Right kidney (tissue), 1 donor: ENCODE results near the gene BPIFB1.

Experiments used
- DNase-seq: peaks from one replicate; pipeline ENCODE4 v3.0.0-alpha.2; 2016

Gene BPIFB1

GRCh38 chr20:33273117-33273851, 9.7 kb upstream of the BPIFB1 start:
- DNase-seq: no peak

DNA sequence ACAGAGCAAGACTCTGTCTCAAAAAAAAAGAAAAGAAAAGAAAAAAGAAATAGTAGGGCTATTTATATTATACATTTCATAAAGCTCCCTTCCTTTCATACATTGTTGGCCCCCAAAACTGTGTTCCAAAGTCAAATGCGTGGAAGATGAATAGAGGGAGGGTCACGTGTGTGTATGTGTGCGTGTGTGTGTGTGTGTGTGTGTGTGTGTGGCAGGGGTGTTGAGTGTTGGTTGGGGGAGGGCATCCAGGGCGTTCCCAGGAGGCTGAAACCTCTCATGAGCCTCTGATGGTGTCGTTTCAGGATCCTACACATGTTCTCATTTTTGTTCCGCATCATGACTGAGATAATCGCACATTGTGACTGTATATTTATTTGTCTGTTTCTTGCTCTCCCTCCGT, 7.8 kb upstream of the BPIFB1 start:
- no peak for DNase-seq

GRCh38 chr20:33275871-33276270, 7.1 kb upstream of the BPIFB1 start:
- DNase-seq: no peak

- no peak for DNase-seq
Observed at GRCh38 chr20:33276303-33277113, 6.5 kb upstream of the BPIFB1 start.

DNA sequence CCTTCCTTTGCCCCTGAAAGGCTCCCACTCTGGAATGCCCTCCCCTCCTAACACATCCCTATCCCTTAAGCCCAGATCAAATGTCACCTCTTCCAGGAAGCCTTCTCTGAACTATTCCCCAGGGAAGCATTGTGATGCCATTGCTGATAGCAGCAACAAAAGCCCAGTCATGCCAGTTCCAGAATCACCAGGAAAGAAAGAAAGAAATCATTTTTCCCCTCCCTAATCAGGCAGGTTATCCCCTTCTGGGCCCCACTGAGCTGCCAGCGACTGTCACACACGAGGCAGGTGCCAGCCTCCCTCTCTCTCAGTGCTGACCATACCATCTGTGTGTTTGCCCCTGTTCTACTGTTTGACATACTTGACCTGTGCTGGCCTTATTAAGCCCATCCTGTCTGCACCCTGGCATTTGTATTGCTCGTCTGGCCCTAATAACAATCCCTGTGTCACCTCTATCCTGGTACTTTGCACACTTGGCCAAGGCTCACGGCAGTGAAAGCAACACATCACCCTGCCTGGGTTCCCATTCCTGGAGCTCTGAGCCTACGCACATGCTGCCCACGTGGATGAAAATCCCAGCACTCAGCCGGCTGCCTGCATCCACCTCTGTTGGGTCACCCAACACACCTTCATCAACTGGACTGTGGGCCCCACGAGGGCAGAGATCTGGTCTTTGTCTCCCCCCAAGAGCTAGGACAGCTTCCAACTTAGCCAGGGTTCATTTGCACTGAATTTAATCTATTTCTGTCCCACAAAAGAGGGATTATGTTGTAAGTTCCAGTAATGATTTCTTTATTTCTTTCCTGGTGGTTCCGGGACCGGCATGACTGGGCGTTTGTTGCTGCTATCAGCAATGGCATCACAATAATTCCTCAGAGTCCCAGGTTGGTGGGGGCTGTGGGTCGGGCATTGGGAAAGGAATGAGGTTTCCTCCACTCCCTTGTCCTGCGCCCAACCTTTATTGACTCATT, 5.3 kb upstream of the BPIFB1 start:
- DNase-seq: no peak

DNA sequence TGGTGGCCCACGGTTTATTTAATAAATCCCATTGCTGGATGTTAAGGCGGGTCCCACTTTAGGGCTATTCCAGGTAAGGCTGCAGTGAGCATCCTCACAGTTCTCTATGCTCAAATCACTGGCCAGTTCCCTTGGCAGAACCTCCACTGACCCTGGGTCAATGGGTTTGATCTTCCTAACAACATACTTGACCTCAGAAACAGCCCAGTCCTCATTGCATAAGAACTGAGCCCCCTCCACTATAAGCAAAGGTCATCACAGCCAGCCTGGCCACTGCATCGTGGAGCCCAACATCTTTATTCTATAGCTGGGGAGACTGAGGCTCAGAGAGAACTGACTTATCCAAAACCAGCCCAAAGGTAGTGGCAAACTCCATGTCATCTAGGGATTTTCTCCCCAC, 4.3 kb upstream of the BPIFB1 start:
- DNase-seq: no peak

GRCh38 chr20:33279261-33279910, 3.6 kb upstream of the BPIFB1 start:
- DNase-seq: no peak

GRCh38 chr20:33280000-33280680, 2.9 kb upstream of the BPIFB1 start:
- DNase-seq: no peak

GRCh38 chr20:33280775-33281174, 2.2 kb upstream of the BPIFB1 start:
- no peak for DNase-seq

DNA sequence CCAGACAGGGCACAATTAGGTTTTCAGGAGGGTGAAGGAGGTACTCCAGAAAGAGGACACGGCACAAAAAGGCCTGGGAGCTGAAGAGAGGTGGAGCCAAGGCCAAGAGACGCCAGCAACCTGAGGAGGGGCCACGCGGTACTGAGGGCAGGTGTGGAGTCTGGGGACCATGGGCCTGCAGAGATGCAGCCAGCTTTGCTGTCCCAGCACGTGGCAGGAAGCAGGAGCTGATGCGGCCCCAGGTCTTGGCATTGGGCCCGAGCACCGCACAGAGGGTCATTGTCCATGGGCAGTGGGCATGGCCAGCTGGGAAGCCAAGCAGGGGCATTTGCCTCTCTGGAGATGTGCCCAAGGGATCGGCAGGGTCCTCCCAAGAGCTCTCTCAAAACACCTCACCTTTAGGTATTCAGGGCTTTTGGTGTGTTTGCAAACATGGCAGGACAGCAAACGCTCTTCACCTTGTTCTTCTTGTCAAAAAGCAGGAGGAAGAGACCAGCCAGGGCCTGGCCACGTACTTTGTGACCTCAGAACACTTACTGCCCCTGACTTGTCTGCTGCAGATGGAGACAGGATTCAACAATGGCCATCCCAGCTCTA, 1.4 kb upstream of the BPIFB1 start:
- DNase-seq: no peak

DNA sequence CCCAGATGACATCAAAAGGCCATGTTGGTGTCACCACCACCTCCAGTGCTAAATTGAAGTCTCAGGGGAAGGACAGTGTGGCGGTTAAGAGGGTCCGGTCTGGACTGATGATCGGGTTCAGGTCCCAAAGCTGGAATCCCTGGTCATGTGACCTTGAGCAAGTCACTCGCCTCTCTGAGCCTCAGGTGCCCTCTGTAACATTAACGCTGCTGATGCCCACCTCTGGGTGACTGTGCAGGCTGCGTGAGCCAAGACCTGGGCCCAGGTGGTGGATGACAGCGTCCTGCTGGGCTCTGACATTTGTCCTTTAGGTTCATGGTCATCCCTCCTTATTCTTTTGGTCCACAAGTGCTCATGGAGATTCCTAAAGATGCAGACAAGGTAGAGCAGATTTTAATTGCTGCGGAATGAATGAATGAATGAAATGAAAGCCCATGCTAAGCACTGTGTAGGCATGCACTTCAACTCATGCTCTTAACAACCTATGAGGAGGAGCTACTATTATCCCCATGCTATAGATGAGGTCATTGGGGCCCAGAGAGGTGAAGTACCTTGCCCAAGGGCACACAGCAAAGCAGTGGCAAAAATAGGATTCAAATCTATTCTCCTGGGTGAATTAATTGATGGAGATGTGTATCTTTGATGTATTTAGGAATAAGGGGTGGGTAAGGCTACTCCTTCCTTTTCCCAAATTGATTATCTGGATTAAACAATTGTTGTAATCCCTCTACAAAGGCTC, 649 bp upstream of the BPIFB1 start:
- DNase-seq: no peak

GRCh38 chr20:33284284-33284683, 1.3 kb downstream of the BPIFB1 start:
- no peak for DNase-seq

- no peak for DNase-seq
Observed at GRCh38 chr20:33284937-33285336, 1.9 kb downstream of the BPIFB1 start.

- no peak for DNase-seq
Observed at GRCh38 chr20:33285861-33286495, 3.0 kb downstream of the BPIFB1 start.

DNA sequence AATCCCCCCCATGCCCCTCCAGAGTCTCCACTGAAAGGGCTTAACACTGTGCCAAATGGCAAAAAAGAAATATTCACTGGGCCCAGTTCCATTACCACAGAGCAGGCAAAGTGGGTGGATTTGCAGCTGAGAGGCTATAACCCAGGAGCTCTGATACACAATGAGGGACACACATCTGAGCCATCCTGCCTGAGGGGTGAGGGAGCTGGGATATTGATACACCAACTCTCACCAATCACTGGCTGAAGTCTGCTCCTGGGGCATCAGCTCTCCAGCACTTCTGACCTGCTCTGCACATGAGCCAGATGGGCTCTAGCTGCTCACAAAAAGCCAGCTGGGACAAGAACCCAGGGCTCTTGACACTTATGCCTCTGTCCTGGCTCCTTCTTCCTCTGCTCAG, 4.9 kb downstream of the BPIFB1 start:
- no peak for DNase-seq

GRCh38 chr20:33290852-33291251, 7.8 kb downstream of the BPIFB1 start:
- DNase-seq: no peak

GRCh38 chr20:33291416-33291815, 8.4 kb downstream of the BPIFB1 start:
- DNase-seq: no peak

- no peak for DNase-seq
Observed at GRCh38 chr20:33291830-33292355, 8.9 kb downstream of the BPIFB1 start.

DNA sequence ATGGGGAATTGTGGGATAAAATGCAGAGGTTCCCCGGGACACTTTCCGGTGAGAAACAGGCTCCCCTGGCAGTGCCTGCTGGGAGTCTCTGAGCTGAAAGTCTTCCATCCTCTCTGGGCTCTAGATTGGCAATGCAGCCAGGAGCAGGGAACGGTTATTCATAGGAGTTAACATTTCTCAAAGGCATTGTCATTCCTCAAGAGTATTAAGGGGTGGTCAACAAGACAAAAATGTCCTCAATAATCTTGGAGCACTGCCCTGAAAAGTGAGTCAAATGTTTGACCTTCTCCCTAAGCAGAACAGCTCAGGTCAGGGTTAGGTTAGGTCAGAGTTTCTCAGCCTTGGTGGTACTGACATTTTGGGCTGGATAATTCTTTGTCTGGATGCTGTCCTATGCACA, 13.2 kb downstream of the BPIFB1 start:
- DNase-seq: no peak

DNA sequence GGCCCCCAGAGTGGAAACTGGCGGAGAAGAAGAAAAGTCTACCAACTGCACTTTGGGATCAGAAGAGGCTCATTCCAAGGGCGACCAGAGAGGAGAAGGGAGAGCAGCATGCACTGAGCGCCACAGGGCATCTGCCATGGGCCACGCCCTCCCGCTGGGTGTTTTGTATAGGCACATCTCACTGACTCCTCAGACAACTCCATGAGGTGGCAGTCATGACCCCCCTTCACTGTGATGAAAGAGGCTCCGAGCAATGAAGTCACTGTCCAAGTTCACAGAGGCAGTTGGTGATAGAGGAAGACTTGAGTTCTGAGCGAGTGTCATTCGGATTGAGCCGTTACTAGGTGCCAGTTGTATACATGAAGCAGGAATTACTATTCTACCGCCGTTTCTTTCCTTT, 15.4 kb downstream of the BPIFB1 start:
- no peak for DNase-seq
